ENCODE results near the gene PRC1. TPM values are rescaled to one million over a fixed set of nuclear protein-coding genes. Genes with fewer than 3 reads are reported as not detected.

Gene PRC1
- total RNA-seq, result 33.0 TPM

DNA sequence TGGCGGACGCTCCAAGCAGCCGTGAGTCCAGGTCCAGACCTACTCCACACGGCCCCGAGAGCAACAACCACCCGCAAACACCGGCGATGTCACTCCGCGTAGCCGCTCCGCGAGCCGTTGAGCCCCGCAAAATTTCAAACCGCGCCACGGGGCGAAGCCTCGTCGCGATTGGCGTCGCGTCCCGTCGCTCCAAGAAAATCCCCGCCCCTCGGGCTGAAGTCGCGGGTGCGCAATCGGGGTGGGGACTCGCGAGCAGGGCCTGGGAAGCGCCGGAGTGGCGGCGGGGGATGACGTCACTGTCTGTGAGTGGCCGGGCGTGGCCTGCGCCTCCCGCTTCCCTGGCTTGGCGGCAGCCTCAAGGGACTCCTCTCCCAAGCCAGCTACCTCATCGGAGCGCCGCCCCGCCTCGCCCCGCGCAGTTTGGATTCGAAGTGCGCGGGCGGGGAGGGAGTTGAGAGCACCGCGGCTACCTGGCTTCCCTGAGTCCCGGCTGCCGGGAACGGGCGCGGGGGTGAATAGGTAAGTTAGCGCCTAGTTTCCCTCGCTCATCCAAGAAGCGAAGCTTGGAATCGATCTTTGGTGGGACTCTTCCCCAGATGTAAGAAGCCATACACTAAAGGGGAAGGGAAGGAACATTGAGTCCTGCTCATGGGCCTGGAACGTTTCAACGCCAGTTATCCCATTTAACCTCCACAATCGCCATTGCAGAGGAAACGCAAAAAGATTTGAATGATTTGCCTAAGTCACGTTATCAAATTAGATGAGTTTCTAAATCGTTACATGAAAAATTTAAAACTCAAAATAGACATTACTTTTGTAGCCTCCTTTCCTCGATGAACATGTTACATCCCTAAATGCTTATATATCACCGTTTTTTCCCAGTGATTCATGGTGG is at the start of gene PRC1:
Gene PRC1, minus strand, starts transcription at position 119 of the 895 bp plus-strand sequence. Its CDS starts 118 bp downstream, at position 1.

GRCh38 chr15:91022075-91022831 is 27.9 kb upstream of the PRC1 start, which contains the start of gene VPS33B:
Gene VPS33B (minus strand): TSS chr15:91022594. CDS start chr15:91022249, 345 bp downstream.

DNA sequence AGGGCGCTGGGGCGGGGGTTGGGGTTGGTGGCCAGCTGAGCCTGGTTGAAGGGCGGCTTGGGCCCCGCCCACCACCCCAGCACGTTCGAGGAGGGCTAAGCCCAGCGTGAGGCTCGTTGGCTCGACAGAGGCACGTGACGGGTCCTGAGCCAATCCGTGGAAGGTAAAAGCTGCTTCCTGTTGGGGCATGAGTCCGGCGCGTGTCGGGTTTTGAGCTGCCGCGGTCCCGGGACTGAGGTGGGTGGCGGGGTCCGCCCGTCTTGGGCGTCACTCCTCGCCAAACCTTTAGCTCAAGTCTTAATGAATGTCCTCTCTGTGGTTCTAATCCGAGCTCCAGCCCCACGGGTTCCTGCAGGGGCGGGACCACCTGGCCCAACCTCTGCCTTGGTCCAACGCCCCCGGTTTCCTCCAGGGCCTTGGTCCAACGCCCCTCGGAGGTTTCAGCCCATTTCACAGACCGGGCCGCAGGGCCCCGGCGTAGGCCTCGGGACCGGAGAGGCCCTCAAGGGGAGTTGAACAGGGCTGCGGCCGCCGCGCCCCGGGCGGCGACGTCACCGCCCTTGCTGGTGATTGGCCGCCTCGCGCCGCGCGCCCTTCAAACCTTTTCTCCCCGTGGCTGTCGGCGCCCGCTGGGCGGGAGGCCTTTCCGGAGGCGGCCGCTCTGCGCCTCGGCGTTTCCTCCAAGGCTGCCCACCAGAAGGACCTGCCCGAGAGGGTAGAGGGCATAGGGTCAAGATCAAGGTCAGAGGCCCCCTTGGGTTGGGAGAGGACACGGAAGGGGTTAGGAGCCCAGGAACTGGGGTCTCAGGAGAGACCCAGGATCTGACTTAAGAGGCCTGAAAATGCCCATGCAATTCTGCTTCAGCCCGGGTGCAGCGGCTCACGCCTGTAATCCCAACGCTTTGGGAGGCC is 39.4 kb downstream of the PRC1 start, which contains the start of gene RCCD1:
Gene RCCD1, plus strand, starts transcription at position 173 of the 912 bp plus-strand sequence. CDS start 1,851 bp downstream, outside the sequence.

DNA sequence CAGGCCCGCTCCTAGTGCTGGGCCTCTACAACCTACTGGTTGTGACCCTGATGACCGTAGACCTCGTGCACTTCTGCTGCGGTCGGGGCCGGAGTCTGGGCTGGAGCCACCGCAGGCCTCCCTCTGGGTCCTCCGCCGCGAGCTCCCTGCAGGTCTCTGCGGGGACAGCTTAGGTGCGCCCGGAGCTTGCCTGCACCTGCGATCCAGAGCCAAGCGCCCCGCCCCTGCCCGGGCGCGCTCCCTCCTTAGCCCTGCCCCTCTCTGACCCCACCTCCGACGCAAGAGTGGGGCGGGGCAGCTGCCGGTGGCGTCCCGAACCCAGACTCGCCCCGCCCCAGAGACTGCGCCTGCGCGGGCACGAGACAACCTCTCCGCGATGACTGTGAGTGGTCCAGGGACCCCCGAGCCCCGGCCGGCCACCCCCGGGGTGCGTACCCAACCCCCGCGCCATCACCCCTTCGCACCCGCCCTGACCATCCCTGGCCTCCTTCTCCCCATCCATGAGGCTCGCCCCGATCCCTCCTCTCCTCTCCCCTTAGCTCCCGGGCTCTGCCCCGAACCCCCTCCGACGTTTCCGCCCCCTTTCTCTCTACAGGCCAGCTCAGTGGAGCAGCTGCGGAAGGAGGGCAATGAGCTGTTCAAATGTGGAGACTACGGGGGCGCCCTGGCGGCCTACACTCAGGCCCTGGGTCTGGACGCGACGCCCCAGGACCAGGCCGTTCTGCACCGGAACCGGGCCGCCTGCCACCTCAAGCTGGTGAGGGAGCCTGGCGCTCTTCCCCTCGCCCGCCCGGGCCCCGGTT is 59.2 kb downstream of the PRC1 start, which contains the start of gene UNC45A:
Gene UNC45A, plus strand, starts transcription at position 337 of the 803 bp plus-strand sequence. Its CDS starts 40 bp downstream, at position 377.

DNA sequence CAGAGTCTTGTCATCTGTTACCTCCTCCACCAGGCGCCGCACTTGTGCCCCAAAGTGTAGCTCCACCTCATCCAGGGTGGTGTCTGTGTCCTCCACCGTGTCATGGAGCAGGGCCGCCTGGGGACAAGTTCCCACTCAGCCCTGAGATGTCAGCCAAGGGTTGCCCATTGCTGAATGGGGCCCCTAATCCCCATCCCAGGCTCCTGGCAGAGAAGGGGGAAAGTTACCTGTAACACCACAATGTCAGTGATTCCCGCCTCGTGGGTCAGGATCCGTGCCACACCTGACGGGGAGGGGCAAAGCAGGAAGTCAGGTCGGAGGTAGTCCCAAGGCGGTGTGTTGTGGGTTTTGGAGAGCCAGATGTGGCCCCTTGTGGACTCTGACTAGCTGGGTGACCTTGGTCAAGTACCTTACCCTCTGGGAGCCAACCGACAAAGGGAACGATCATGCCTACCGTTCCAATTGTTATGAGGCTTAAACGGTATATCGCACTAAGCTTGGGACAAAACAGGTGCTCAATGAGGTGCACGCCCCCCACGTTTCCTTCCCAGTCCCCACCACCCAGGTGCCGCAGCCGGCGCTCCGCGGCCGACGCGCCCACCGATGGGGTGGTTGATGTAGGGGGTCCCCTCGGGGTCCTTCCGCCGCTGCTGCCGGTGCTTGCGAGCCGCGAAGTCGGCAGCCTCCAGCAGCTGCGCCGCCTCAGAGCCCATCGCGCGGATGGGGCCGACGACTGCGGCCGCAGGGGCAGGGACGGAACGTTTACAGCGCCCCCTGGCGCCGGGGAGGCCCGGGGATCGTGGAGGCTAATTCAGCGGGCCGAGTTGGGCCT is 62.3 kb downstream of the PRC1 start, which contains the start of gene HDDC3:
Gene HDDC3, minus strand, starts transcription at position 722 of the 832 bp plus-strand sequence. Its CDS starts 9 bp downstream, at position 713.

Small RNA genes lying within 50 kb of the gene (small RNA-seq; reads per million reads assigned to genes)
- not detected for gene RF00019

Other genes starting within 250 kb of the PRC1 start
- 9.9 TPM for gene FURIN, start 125.9 kb downstream of the PRC1 start, total RNA-seq
- gene FES, start 110.0 kb downstream of the PRC1 start, total RNA-seq, result 6.0 TPM
- 45.0 TPM for gene MAN2A2, start 91.2 kb downstream of the PRC1 start, total RNA-seq
- 14.5 TPM for gene HDDC3, start 62.0 kb downstream of the PRC1 start, total RNA-seq
- gene UNC45A, start 59.2 kb downstream of the PRC1 start, total RNA-seq, result 33.9 TPM
- gene RCCD1, start 39.7 kb downstream of the PRC1 start, total RNA-seq, result 16.4 TPM
- gene VPS33B, start 28.1 kb upstream of the PRC1 start, total RNA-seq, result 12.9 TPM
- 30.2 TPM for gene SV2B, start 105.7 kb upstream of the PRC1 start, total RNA-seq